Chondrocyte (in vitro differentiated cells): ENCODE results near the gene CCL4. TPM values are rescaled to one million over a fixed set of nuclear protein-coding genes. Genes with fewer than 3 reads are reported as not detected.
"Not testable (repeated sequence)": the region's sequence is repeated elsewhere in the genome, so short reads cannot be mapped to it uniquely, and the experiment has no call there.

Experiments
- DNase-seq: peaks from one replicate; pipeline ENCODE4 v3.0.0; 2021; ENCODE audit warnings: mixed read lengths, low spot score
- H3K27ac Mint-ChIP-seq: one replicate; pipeline ENCODE4 v1.8.0; 2021; ENCODE audit warnings: mild to moderate bottlenecking, moderate library complexity, mixed read lengths; ENCODE audit not compliant: unreplicated experiment
- H3K27me3 Mint-ChIP-seq: 2 replicates; pipeline ENCODE4 v1.8.0; 2021; ENCODE audit warnings: low read depth, mixed read lengths
- H3K36me3 Mint-ChIP-seq: 2 replicates; pipeline ENCODE4 v1.8.0; 2021; ENCODE audit warnings: low read depth, mixed read lengths
- H3K4me1 Mint-ChIP-seq: 2 replicates; pipeline ENCODE4 v1.8.0; 2021; ENCODE audit warnings: low read depth, mild to moderate bottlenecking, mixed read lengths
- H3K4me3 Mint-ChIP-seq: one replicate; pipeline ENCODE4 v1.8.0; 2021; ENCODE audit warnings: mild to moderate bottlenecking, moderate library complexity, mixed read lengths; ENCODE audit not compliant: unreplicated experiment
- H3K9me3 Mint-ChIP-seq: 2 replicates; pipeline ENCODE4 v1.8.0; 2021; ENCODE audit warnings: low read depth, mixed read lengths
- total RNA-seq: library from RNA; stranded (reverse); gene quantifications from 3 replicates; pipeline ENCODE4 v1.2.1, GENCODE V29; 2021
- TF ChIP-seq, protein P1 (sequence below): fragments of 200-600 bp; sonication (generic); IDR thresholded peaks from 2 replicates; pipeline ENCODE4 v1.5.0; 2021; ENCODE audit warnings: antibody characterized with exemption, mild to moderate bottlenecking, moderate library complexity

The CCL4 gene
- total RNA-seq, 1 donor from 2014 or later, result not detected

- Mint-ChIP-seq H3K9me3 (no peaks in the 10 kb centered on the region), H3K4me1 (no peaks in the 10 kb centered on the region), H3K27ac (no peak overlapping the region), H3K27me3 (peaks cover 27% of the 10 kb centered on the region), H3K4me3 (no peak overlapping the region), H3K36me3 (no peaks in the 10 kb centered on the region)
- TF ChIP-seq, protein P1, sequence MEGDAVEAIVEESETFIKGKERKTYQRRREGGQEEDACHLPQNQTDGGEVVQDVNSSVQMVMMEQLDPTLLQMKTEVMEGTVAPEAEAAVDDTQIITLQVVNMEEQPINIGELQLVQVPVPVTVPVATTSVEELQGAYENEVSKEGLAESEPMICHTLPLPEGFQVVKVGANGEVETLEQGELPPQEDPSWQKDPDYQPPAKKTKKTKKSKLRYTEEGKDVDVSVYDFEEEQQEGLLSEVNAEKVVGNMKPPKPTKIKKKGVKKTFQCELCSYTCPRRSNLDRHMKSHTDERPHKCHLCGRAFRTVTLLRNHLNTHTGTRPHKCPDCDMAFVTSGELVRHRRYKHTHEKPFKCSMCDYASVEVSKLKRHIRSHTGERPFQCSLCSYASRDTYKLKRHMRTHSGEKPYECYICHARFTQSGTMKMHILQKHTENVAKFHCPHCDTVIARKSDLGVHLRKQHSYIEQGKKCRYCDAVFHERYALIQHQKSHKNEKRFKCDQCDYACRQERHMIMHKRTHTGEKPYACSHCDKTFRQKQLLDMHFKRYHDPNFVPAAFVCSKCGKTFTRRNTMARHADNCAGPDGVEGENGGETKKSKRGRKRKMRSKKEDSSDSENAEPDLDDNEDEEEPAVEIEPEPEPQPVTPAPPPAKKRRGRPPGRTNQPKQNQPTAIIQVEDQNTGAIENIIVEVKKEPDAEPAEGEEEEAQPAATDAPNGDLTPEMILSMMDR, result no peak
- DNase-seq, result no peak
Measured at GRCh38 chr17:36085765-36086164, 17.9 kb upstream of the CCL4 start.

GRCh38 chr17:36086791-36087190, 16.8 kb upstream of the CCL4 start:
- no peak for DNase-seq
- Mint-ChIP-seq H3K4me1 (no peaks in the 10 kb centered on the region), H3K27ac (no peak overlapping the region), H3K36me3 (no peaks in the 10 kb centered on the region), H3K27me3 (peaks cover 29% of the 10 kb centered on the region), H3K9me3 (no peaks in the 10 kb centered on the region), H3K4me3 (no peak overlapping the region)
- TF ChIP-seq, protein P1, result no peak

DNA sequence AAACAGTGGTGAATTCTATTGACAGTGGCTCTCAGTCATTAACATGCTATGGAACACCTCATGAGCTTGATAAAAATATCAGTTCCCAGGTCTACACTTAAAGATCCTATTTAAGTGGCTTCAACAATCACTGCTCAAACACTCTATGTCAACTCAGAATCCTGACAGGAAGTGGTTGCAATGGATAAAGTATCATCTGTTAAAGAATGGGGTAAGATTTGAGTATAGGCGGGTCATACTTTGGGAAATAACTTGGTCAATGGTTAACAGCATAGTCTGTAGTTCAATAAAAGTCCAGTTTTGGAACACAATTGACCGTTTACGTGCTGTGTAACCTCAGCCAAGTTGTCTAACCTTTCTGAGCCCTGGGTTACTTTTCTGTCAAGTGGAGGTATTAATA, 16.2 kb upstream of the CCL4 start:
- H3K9me3 Mint-ChIP-seq, H3K4me1 Mint-ChIP-seq, DNase-seq, H3K27ac Mint-ChIP-seq, H3K4me3 Mint-ChIP-seq, H3K36me3 Mint-ChIP-seq: not testable (repeated sequence)
- H3K27me3 Mint-ChIP-seq, result peaks cover 31% of the 10 kb centered on the region

DNA sequence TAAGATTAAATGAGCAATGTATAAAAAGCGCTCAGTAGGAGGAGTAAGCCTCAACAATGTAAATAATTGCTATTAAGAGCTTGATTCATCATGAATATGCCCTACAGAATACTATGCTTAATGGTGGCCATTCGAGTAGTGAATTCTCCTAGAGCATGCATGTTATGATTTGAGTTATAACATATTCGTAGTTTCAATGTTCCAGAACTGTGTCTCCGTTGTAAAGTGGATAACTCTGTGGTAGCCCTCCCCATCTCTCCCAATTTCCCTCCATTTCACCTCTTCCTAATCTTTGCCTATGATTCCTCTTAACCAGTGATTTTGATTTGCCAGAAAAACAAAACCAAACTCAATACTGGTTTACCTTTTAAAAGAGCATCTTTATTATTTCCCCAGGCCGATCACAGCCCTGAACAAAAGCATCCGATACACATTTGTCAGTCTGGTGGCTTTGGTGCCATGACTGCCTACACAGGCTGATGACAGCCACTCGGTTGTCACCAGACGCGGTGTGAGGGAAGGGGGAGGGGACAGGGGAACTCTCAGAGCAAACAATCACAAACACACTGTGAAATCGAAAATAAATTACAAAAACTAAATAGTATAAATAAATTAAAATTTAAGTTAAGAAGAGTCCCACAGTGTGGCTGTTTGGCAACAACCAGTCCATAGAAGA, 15.6 kb upstream of the CCL4 start:
- not testable (repeated sequence) for H3K27ac Mint-ChIP-seq, H3K36me3 Mint-ChIP-seq, H3K4me3 Mint-ChIP-seq, H3K9me3 Mint-ChIP-seq, DNase-seq, H3K4me1 Mint-ChIP-seq
- peaks cover 34% of the 10 kb centered on the region for H3K27me3 Mint-ChIP-seq

- no peak for DNase-seq
- Mint-ChIP-seq H3K4me1 (no peaks in the 10 kb centered on the region), H3K27ac (no peak overlapping the region), H3K4me3 (no peak overlapping the region), H3K27me3 (peaks cover 33% of the 10 kb centered on the region), H3K9me3 (no peaks in the 10 kb centered on the region), H3K36me3 (no peaks in the 10 kb centered on the region)
- TF ChIP-seq, protein P1, result no peak
Measured at GRCh38 chr17:36088670-36089338, 14.8 kb upstream of the CCL4 start.

- Mint-ChIP-seq H3K4me1 (no peaks in the 10 kb centered on the region), H3K27ac (no peak overlapping the region), H3K4me3 (no peak overlapping the region), H3K9me3 (no peaks in the 10 kb centered on the region), H3K27me3 (peaks cover 37% of the 10 kb centered on the region), H3K36me3 (no peaks in the 10 kb centered on the region)
- TF ChIP-seq, protein P1, result no peak
- DNase-seq, result no peak
Measured at GRCh38 chr17:36089339-36089865, 14.2 kb upstream of the CCL4 start.
